ENCODE data around the gene TEX11.

The TEX11 gene

DNA sequence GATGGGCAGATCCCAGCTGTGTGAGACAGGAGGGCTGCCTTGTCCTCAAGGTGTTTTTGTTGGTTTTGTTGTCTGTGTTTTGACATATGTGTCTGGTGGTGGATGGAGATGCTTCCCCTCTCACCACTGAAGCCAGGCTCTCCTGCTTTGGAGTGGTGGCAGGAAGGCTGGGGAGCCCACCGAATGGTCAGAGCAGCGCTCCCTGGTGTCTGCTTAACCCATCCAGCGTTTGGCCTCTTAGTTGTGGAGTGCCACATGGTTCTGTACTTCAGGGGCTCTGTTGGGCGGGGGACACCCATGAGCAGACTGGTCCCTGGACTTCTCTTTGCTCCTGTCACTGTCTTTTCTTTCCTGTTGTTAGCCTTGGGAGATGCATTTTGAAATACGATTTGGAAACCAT, 412.0 kb downstream of the TEX11 start:
- no peak for DNase-seq (ENCODE audit: low read depth)

DNA sequence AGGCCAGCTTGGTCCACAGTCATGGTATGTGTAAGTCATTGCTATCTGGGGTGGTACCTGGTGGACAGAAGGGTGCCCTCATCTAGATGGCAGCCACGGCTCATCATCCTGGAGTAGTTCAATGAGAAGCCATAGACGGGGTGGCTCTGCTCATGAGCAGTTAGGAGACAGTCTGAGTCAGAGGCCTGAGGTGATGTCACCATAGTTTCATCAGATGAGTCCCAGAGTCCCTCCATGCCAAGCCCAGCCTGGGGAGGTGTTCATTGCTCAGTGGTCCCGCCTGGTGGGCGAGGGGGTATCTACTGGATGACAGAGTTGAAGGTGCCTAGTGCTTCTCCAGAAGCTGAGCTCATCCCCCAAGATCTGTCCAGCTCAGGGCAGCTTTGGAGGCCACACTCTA, 414.1 kb downstream of the TEX11 start:
- DNase-seq (ENCODE audit: low read depth): peak; percentile 34

DNA sequence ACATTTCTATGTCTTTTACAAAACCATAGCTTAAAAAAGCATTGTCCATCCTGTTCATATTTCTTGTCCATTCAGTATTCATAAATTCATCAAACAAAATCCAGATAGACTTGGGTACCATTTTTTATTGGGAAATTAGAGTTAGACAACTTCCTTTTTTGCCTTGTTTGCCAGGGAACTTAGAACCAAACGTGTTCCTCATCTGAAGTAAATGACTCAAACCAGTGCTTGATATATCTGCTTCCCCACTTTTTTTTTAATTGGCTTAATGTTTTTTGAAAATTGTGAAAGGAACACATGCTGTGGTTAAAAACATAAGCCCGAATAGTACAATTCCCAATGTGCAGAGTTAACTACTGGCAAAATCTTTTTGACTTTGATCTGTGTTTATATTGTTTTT, 419.7 kb downstream of the TEX11 start:
- DNase-seq (ENCODE audit: low read depth): no peak

DNA sequence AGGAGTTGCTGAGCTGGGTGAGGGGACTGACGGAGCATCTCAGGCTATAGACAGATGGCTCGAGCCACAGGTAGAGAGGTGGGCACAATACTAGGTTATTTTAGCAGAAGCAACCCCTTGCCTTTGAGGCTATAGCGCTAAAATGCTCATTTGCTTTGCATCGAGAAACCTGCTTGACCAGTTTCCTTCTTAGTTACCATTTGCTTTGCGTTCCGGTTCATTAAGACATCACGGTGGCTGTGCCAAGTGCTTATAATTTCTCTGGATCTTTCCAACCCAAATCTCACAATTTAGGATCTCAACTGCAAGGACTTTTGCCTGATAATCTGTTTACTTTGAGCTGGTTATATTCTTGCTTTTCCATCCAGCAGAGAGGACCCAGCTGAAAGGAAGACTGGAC, 423.0 kb downstream of the TEX11 start:
- no peak for DNase-seq (ENCODE audit: low read depth)

DNA sequence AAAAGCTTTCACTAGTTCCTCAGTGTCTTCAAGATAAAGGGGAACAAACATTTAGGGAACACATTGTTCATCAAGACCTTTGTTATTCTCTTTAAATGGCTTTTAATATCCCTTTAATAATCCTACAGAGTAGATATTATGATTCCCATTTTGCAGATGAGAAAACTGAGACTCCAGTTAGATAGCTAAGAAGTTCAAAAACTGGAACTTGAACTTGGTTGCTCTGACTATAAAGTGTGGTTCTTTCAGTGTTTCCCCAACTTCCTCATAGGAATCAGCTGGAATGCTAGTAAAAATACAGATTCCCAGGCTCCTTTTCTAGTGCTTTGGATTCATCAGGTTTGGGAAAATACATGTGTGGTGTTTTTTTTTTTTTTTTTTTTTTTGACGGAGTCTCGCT, 426.2 kb downstream of the TEX11 start:
- DNase-seq (ENCODE audit: low read depth): no peak

DNA sequence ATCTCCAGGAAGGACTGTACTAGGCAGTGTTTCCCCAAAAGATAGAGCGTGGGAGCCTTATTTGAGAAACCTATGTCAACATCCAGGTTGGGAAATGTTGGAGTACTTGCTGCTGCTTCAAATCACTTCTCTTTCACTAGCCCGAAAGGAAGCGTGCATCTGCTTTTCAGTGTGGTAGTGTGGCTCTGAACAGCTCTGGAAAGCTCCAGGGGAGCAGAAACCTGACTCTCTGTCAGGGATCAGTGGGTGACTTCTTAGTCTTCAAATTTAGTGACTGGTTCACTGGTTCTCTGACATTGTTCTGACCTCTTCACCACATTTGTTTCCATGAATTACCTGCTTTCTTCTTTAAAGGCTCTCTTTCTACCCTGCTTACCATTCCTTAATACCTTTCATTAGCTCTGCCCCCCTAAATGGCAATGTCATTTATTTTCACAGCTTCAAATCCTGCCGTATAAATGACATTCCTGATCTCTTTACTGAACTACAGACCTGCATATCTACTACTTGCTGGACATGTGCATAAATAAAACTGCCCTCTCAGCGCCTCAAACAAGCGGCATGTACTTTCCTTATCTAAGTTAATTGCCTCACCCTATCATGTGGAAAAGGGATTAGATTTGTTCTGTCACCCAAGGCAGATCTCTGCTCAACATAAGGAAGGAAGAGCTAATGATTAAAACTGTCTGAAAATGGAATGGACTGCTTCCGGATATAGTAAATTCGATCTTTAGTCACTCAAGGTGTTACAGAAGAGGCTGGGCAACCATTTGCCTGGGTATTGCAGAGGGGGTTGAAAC, 426.8 kb downstream of the TEX11 start:
- DNase-seq (ENCODE audit: low read depth): no peak

DNA sequence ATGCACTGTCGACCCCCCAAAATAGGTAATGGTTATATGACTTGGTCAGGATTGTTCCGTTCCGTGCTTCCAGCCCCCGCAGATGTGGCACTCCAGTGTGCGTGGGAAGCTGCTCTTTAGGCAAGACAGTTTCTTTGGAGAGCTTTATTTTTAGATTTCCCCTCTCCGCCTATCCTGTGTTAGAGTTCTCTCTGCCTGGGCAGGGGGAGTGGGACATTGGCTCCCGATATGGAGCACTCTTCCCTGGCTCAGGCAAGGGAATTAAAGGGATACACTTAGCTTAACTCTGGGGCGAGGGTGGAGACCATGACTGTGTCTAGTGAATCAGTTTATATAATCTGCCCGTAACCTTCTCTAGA, 427.9 kb downstream of the TEX11 start:
- DNase-seq (ENCODE audit: low read depth): no peak

DNA sequence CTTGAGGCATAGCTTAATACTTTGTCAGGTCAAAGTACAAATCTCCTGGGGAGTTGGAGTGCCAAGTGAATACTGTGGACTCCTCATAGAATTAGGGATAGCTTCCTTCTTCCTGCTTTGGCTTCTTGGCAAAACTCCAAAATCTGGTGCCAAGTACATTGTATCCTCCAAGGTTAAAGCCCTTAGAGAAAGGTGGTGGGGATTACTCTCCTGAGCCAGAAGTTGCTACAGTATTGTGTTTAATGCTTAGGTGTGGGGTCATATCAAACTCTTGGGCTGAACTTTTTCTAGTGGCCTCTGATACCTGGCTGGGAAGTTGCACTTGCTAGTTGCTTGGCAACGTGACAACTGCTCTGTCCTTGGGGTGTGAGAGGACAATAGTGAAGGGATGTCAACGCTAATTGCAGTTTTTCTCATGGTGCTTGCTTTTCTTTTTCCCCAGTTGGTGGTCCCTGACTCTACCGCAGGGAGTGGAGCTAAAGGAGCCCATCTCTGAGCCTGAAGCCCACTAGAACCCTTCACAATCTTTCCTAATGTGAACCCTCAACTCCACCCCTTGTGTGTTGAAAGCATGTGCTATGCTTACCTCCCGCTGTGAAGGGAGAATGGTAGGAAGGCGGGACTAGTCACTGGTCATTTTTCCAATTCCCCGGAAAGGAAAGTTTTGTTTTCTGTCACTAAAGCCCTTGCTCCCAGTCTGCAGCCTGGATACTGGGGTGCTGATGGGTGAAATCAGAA, 428.4 kb downstream of the TEX11 start:
- DNase-seq (ENCODE audit: low read depth): no peak

DNA sequence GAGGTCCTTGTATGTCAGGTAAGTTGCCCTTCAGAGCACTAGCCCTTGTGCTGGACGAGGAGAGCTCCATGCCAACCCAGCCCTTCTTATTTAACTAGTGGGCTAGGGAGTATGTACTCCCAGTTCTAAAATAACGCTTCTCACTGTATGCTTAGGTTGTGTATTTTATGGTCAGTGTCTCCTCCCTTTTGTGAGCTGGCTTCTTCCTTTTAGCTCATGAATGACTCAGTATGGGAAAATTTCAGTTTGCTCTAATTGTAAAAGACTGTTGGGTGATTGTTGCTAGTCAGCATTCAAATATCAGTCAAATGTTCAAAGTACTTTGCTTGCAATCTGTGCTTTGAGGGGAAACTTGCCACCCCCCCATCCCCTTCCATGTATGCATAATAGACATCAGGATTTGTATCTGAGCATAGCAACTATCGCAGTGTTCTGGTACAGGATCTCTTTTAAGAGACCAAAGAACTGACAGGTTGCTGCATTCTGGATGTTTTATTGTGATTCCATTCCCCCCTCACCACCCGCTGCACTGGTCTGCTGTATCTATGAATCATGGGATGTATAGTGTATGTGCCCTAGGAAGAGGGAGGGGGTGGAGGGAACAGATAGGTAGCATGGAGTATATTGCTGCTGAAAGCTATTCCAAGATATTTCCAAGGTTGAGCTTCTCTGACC, 429.1 kb downstream of the TEX11 start:
- peak; percentile 80 for DNase-seq (ENCODE audit: low read depth)

All from EH (cell line).